NT2/D1 (cell line): ENCODE results near the gene LIME1.

ENCODE experiments used
- SUZ12 ChIP-seq: IDR thresholded peaks from 2 replicates; pipeline ENCODE4 v1.6.1; 2011; ENCODE audit not compliant: insufficient read length, insufficient read depth; ENCODE audit errors: extremely low read depth
- YY1 ChIP-seq: IDR thresholded peaks from 2 replicates; pipeline ENCODE4 v1.6.1; 2011; ENCODE audit not compliant: insufficient read length, insufficient read depth
- ZNF274 ChIP-seq: IDR thresholded peaks from 2 replicates; pipeline ENCODE4 v1.6.1; 2011; ENCODE audit warnings: mild to moderate bottlenecking, low read depth, low read length

DNA sequence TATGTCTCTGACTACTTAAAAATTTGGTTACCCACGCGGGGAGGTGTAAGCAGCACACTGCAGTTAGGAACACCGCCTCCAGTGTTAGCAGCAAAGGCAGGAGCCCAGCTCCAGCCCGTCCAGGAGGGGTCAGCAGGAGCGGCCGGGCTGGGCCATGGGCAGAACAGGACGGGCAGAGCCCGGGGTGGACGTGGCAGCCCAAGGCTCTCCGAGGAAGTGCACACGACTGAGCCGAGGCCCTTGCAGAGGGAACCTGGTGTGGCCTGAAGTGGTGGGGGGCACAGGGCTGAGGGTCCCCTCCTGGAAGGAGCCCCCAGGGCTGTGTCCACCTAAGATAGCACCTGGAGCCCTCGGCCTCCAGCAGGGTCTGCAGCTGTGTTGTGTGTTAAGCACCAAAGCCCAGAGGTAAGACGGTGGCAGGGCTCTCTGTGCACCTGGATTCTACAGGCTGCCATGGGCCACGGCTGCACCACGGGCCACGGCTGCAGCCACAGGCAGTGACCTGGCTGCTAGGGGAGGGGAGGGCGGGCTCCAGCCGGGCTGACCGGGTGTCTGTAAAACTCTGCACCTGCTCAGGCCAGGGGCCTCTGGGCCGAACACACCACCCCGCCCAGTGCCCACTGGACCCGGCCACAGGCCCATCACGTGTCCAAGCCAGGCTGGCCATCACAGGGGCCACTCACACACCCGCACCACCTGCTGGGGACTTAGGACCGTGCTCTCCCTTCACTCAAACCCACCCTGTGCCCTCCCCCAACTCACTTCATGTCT is 9.7 kb downstream of the LIME1 start:
- TF ChIP-seq ZNF274 (no peak), YY1 (no peak), SUZ12 (no peak)
